ENCODE measurements around the gene E4F1.

GRCh38 chr16:2189252-2189893 is 34.0 kb upstream of the E4F1 start:
- TF ChIP-seq, protein P1, sequence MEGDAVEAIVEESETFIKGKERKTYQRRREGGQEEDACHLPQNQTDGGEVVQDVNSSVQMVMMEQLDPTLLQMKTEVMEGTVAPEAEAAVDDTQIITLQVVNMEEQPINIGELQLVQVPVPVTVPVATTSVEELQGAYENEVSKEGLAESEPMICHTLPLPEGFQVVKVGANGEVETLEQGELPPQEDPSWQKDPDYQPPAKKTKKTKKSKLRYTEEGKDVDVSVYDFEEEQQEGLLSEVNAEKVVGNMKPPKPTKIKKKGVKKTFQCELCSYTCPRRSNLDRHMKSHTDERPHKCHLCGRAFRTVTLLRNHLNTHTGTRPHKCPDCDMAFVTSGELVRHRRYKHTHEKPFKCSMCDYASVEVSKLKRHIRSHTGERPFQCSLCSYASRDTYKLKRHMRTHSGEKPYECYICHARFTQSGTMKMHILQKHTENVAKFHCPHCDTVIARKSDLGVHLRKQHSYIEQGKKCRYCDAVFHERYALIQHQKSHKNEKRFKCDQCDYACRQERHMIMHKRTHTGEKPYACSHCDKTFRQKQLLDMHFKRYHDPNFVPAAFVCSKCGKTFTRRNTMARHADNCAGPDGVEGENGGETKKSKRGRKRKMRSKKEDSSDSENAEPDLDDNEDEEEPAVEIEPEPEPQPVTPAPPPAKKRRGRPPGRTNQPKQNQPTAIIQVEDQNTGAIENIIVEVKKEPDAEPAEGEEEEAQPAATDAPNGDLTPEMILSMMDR (IDR thresholded peaks at IDR 0.05; ENCODE audit: low read depth, low read length), result no peak
- no peak for TF ChIP-seq EZH2phosphoT487 (IDR thresholded peaks at IDR 0.05; ENCODE audit: low read depth)

Measured in OCI-LY3 (cell line).